T follicular helper cell (primary cell): ENCODE results near the gene PACSIN2.

ENCODE experiments used
- DNase-seq: peaks from one replicate; pipeline ENCODE4 v3.0.0-alpha.2; 2020; ENCODE audit warnings: low read depth

The PACSIN2 gene

DNA sequence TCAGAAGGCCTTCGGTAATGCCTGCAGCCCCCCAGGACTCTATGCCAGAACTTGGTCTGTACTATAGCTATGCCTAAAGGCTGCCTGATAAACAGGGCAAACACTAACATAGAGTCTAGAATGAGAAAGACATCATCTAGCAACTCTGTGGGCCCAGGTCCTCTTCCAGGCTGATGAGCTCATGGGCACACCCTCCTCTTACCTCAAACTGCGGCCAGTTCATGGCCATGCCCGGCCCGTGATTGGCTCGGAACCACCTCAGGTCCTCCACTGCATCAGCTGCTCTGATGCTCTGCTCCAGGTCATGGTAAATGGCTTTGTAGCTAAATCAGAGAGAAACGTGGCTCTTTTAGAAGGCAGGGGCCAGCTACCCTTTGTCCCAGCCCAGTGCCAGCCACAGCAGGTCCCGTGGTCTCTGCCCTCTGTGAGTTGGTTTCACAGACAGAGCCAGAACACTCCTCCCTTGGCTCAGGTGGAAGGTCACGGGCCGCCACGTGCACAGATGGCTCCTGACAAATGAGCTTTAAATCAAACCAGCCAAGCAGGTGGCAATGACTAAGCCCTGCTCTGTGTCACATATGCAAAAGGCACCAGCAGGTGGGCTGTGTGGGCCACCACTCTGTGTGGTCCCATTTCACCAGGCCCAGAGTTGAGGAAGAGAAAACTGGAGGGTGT lies 132.8 kb downstream of the PACSIN2 start:
- no peak for DNase-seq

DNA sequence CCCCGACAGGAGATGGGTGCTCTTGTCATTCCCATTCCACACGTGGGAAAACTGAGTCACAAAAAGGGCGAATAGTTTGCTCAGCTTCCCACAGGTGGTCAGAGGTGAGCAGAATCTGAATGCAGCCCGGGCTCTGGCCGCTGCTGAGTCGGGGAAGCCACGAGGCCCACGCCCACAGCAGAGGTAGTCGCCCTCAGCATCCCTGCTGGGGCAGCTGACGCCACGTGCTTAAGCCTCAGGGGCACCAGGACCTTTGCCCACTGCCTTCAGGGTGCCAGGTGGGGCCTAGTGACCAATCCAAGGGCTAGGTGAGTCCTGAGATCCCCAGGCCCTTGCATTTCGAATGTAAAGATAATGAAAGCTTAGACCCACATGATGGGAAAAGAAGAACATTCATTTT lies 133.7 kb downstream of the PACSIN2 start:
- no peak for DNase-seq

DNA sequence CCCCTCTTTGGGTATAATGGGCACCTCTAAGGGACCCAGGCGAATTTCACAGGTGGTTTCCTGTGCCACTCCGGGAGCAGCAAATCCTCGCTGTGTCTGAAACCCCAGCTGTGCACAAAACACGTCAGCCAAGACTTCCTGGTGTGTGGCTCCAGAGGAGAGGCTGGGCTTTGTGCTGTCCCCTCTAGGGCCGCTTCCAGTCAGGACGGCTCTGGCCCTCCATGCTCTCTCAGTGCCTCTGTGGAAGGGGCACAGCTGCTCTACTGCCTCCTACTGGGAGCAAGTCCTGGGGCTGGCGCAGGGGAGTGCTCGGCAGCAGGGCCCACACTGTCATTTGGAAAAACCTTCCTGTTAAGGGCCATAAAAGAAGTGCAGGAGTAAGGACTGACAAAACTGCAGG lies 134.1 kb downstream of the PACSIN2 start:
- no peak for DNase-seq

DNA sequence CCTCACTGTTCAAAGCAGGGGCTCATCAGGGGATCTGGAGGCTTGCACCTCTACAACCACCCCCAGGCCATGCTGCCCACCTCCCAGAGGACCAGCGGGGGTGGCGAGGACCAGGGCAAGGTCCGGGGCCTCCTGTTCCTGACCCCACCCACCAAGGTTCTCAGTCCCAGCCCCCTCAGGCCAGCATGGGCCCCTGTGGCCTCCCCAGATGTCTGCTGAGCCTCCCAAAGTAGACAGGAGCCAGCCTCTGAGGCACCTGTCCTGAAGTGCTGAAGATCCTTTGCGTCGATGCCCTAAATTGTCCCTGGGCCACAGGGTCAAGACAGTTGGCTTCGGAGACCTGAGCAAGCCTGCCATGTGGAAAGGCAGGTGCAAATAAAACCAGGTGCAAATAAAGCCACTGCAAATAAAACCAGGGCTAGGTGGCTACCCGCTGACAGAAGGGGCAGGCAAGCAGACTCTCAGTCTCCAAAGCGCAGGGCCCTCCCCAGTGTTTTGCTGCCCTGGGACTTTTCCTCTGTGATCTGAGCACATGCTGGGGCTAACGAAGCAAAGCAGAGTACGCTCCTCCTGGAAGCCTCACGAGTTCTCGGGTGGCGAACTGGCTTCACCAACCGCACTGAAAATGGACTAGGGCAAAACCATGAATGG lies 135.5 kb downstream of the PACSIN2 start:
- no peak for DNase-seq

DNA sequence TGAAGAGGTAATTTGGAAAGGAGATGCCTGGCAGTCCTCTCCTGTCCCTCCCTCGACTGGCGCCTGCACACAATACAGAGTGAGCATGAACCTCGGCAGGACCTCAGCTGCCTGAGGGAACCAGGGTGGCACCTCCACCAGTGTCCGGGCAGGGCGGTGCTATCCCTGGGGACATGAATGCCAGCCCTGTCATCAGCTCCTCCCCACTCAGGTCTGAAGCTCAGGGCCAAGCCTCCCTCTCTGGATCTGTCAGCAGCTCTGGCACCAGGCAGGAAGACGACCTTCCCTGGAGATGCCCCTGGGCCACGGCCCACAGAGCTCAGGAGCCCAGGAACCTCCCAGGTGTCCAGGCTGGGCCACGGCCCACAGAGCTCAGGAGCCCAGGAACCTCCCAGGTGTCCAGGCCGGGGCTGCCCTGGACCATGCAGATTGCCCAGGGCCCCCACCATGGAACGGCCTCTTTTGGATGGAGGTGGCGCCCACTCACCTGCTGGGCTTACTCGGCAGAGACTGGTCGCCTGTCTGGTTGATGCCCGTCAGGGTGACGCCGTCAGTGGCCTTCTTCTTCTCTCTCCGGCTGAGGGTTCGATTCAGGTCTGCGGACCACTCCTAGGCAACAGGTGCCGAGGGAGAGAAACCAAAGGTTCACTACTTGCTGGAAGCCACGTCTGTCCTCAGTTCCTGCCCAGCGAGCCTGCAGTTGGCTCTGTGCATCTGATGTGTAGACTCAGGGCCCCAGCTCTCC lies 136.2 kb downstream of the PACSIN2 start:
- no peak for DNase-seq

DNA sequence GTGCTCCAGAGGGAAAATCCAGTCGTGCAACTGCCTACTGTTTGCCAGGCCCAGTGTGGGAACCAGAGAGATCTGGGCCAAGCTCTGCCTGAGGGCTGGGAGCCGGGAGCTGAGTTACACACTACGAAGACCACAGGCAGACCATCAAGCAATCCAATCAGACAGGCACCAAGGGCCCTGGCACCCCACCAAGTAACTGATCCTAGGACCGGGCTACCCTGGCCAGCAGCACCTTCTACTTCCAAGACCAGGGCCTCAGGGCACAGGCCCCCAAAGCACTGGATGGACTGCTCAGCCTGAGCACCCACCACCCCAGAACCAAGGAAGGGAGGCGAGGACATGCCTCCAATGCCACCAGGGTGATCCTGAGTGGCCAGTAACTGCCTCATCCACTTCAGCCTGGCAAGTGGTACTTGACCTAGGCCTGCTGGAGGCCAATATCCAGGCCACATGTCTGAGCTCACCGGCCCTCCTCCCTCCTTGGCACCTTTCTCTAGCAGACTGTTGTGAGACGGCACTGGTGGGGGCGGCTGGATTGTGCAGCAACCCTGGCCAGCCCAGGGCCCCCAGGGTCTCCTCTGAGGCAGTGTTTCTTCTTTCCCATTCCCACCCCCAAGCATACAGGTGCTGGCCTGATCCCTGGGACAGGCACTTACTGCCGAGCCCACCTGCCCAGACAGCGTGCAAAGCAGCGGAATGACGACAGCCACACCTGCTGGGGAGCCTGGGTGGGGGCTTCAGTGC lies 137.2 kb downstream of the PACSIN2 start:
- no peak for DNase-seq

DNA sequence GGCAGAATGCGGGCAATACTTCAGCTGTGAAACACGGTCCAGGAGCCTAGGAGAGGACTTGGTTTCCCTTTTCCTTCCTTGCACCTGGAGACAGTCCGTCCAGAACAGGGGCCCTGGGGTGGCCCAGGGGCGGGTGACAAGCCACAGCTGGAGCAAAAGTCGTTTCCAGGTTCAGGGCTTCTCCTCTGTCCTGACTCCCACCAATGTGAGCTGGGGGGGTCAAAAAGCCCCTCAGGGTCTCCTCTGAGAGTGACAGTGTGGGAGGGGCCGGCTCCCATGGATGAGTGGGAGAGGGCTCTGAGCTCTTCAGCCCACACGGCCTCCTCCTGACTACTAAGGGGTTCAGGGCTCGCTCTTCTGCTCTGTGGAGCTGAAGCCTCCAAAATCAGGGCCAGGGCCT lies 137.8 kb downstream of the PACSIN2 start:
- no peak for DNase-seq

DNA sequence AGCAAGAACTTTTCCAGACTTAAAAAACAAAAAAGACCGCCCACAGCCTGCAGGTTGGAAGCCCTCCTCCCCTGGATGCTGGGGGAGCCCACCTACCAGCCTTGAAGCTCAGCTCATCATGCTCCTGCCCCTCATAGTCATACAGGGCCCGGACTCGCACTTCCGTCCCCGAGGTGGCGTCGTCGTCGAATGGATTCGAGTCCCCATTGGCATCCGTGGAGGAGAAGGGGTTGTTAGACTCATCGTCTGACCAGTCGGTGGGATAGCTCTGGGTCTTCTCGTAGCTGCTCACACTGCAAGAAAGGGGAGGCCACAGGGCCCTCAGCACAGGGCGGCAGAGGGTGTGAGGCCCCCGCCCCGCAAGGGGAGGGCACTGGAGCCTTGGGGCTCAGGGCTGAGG lies 138.9 kb downstream of the PACSIN2 start:
- no peak for DNase-seq

DNA sequence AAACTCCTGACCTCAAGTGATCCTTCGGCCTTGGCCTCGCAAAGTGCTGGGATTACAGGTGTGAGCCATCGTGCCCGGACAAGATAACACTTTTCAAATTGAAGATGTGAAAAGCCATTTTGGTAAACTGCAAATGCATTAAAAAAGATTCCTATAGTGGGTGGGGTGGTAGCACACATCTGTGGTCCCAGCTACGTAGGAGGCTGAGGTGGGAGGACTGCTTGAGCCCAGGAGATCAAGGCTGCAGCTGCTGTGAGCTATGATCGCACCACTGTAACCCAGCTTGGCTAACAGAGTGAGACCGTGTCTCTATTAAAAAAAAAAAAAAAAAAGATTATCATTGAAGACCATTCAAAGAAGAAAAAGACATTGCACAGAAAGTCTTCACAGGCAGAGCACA lies 140.9 kb downstream of the PACSIN2 start:
- no peak for DNase-seq

DNA sequence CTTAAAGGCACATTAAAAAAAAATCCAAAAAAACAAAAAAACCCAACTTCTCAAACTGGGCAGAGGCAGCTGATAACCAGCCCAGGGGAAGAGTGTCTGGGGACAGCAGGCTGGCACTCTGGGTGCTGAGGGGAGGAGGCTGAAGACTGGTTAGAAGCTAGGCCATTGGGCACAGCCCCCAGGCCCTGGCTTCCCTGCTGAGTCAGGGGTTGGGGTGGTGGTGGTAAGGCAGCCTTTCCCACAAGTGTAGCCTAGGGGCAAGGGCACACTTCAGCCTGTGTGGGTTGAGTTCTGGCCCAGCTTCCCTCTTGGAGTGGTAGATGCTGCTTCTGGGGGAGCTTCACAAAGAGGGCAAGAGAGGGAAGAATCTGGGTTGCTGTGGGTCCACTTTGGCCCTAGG lies 141.6 kb downstream of the PACSIN2 start:
- DNase-seq, result no peak

DNA sequence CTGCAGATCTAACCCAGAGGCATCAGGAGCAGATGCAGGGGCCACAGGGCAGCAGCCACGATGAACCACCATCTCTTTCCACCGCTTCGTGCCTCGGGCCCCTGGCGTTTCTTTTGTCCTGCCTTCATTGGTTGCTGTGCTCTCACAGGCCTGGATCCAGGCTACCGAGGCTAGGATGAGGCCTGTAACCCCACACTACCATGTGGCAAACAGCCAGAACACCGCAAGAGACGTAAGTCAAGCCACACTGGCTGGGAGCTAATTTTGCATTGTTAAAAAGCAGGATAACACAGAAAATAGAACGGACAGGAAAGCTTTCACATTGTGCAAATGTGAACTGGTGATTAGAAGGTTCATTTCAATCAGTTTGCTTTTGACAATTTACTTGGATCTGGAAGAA lies 142.1 kb downstream of the PACSIN2 start:
- no peak for DNase-seq

DNA sequence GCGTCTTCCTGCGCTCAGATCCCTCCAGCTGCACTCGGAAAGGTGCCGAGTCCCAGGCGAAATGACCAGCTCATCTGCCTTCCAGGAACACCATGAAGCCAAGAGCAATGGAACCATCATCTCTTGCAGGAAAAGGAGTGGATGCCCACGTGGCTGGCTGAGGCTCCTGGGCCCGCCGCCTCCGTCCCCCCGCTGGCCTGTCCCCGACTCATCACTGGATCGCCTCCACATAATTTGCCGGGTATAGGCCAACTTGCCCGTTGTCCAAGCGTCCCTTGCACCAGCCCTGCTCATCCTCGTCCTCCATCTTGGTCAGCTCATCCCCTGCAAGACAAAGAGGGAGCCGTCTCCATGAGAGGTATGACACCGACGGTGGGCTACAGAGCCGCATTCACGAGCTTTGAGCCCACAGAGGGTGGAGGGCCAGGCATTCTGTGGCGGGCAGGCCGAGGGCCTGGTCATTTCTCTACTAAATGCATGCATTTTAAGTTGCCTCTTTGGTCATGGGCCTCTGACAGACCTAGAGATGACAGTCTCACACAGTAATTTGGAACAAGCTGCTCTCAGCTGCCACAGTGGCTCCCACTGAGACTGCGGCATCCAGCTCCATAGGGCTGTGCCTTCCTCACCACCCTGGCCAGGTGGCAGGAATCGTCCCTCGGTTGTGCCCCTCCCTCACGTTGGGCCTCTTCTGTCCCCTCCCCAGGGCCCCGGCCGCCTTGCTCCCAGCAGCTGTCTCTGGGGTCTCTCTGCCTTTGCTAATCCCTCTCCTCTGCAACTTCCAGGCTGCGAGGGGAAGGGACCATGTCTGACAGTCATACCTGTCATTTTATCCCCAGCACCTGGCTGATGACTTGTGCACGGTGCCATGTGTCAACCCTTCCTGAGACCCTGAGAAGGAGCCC lies 143.6 kb downstream of the PACSIN2 start:
- no peak for DNase-seq

DNA sequence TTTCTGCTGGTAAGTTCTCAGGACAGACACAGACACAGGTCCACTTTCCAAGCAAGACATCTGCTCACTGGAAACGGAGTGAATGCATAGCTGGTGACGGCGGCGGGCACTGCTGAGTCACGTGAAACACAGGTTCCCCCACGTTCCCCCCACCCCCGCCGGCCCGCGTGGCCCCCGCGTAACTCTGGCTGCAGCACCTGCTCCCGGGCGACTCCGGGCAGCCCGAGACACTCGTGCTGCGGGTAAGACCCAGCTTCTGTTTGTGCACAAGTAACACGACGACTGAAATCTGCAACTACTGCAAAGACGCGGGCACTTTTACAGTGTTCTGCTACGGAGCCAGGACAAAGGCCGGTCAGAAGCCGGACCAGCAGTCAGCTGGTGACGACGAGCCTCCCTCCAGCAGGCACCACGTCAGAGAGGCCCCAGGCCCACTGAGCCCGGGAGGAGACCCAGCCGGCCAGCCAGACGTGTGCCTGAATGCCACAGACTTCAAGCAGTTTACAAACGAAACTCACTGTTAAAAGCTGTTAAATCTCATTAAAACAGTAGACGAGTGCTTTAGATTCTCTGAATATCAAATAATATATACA lies 145.0 kb downstream of the PACSIN2 start:
- DNase-seq, result no peak

DNA sequence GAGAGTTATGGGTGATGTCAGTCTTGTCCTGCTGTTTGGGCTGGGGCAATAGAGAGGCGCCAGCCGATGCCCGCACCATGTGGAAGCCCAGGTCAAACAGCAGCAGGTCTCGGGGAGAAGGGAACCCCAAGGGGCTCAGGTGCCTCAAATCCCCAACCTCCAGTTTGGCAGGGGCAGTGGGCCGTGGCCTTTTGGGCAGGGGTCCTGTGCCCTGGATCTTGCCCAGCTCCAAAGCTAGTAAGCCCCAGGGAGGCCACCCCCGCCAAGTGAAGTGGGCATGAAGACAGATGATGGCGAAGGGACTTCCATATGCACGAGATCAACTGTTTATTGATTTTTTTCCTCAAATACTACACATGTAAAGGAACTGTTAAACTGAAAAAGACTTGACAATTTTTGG lies 145.5 kb downstream of the PACSIN2 start:
- no peak for DNase-seq

DNA sequence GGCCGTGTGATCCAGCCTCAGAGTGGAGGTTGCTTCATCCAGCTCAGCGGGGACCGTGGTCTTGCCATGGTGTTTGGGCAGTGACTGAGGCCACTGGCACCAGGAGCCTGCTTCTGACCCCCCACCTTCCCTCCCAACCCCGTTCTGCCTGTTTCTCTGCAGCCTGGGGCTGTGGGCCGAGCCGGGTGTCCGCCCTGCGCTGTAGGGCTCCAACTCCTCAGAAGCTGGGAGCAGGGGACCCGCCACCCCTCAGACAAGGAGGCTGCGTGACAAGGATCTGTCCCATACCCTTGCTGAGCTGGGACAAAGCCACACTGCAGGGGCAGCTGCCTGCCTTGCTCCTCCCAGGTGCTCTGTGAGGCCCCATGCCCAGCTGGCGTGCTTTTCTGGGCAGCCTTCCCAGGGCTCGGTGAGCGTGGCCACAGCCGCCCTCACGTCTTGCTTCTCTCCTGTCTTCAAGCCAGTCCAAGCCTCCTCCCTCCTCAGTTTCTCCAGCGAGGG lies 146.1 kb downstream of the PACSIN2 start:
- no peak for DNase-seq

DNA sequence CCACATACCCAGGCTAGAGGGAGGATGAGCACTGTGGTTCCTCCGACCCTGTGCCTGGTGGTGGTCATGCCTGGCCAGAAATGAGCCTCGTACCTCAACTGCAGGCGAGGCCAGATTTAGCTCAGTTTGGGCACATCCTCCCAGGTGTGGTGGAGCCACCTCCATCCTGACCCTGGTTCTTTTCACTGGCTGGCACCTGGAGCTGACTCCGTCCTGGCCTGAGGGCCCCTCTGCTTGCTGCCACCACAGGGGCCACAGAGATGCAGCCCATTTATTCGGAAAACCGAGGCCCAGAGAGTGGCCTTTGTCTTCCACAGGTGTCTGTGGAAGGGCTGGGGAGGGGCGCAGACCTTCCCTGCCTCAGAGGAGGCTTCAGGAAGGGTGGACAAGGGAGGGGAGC lies 148.8 kb downstream of the PACSIN2 start:
- DNase-seq, result no peak

DNA sequence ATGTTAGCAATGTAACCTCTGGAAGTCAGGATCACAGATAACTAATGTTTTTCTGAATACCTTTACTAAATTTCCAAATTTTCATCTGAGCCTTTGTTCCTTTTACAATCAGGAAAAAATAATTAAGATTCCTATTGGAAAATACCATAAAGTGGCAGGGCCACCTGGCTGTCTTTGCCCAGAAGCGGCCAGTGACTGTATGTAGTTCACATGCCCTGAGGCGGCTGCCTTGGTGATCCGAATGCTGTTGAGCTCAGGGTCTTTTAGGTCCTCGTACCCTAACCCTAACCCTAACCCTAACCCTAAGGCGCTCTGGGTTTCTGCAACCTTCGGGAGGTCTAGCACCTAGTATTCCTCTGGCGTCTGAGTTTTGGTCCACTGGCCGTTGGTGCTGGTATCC lies 149.4 kb downstream of the PACSIN2 start:
- DNase-seq, result no peak

DNA sequence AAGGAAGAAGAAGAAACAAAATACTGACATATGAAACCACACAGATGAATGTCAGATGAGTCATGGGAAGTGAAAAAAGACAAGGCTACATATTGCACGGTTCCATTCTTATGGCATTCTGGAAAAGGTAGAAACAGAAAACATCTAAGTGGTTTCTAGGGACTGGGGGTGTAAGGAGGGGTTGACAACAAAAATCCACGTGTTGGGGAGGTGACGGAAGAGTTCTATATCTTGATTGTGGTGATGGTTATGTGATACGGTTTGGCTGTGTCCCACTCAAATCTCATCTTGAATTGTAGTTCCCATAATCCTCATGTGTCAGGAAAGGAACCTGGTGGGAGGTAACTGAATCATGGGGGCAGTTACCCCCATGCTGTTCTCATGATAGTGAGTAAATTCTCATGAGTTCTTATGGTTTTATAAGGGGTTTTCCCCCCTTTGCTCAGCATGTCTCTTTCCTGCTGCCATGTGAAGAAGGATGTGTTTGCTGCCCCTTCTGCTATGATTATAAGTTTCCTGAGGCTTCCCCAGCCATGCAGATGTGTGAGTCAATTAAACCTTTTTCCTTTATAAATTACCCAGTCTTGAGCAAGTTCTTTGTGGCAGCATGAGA lies 151.5 kb downstream of the PACSIN2 start:
- no peak for DNase-seq

DNA sequence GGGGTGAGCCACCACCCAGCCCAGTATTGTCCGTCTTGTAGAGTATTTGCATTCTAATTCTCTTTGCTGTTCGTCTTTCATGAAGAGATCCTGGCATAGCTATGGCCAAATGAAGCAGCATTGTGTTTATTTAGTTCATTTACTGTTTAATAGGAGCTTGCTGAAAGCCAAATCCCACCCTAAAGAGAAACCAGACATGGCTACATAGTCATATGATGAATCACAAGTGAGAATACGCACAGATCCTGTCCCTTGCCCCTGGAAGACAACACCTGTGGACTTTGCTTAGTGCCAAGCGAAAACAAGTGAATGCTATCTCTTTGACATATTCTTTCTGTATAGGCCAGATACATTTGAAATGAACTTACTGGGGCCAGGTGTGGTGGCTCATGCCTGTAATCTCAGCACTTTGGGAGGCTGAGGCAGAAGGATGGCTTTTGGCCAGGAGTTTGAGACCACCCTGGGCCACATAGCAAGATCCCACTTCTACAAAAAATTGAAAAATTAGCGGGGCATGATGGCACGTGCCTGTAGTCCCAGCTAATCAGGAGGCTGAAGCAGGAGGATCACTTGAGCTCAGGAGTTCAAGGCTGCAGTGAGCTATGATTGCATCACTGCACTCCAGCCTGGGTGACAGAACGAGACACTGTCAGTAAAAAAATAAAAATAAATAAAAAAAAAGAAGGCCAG lies 152.8 kb downstream of the PACSIN2 start:
- no peak for DNase-seq

DNA sequence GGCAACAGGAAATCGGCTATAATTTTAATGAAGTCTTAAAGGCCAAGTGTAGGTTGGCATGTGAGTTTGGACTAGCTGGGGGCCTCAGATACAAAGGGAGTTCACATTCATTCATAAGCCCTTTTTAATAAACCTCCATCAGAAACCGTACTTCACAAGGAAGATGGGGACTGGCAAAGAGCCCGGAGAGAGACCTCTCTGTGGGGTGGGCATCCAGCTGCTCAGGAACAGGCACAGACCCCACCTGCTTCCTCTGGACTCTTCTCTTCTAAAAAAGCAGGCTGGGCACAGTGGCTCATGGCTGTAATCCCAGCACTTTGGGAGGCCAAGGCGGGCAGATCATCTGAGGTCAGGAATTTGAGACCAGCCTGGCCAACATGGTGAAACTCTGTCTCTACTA lies 154.0 kb downstream of the PACSIN2 start:
- no peak for DNase-seq
